ENCODE data around the gene RDH5. TPM values are rescaled to one million over a fixed set of nuclear protein-coding genes. Genes with fewer than 3 reads are reported as not detected.

RDH5 gene
- total RNA-seq, result 10 to 100 TPM in 5 of 7 donors, 1 to 10 TPM in 2; 7.4 to 17.4 (median 15.5) TPM
- 10 to 100 TPM in 1 of 3 donors, 1 to 10 TPM in 2; 4.7 to 12.1 (median 9.9) TPM for polyA plus RNA-seq
- long read RNA-seq, donor 1, partial matches to known transcripts, result 767 of 775 reads
- long read RNA-seq, donor 1, other reads (novel, unspliced or antisense), result 5 of 775 reads
- long read RNA-seq, donor 2, result 0 reads

GRCh38 chr12:55720071-55720564 lies at the start of gene RDH5:
Gene RDH5, plus strand, starts transcription at chr12:55720393. Its CDS starts 792 bp downstream, at chr12:55721185.
- Histone ChIP-seq H3K4me1 (peaks cover 41 to 96% (median 74%) of the 10 kb centered on the region in 6 donors), H3K4me3 (no peak within 1 kb of the TSS), H3K27me3 (replicated peaks in 1 of 7) (no peaks in the 10 kb centered on the region), H3K9me3 (no peaks in the 10 kb centered on the region), H3K27ac (peak within 1 kb of the TSS in 6 of 8 donors; percentile 32 to 73 (median 55)), H3K36me3 (peaks cover 0 to 76% (median 28%) of the 10 kb centered on the region in 6 donors)
- DNase-seq, result peak; percentile 65
- TF ChIP-seq POLR2A (IDR thresholded peaks at IDR 0.05), result no peak
- TF ChIP-seq POLR2AphosphoS5 (IDR thresholded peaks at IDR 0.05), result peak in 1 of 3 donors; percentile 45
- WGBS, 5 donors, result 68 to 89% (median 84%) methylated on average over 6 of the region's 6 CpGs
- intact Hi-C loops (cut with DNase I; ENCODE audit: low total_unique reads), result no loop called here

GRCh38 chr12:55671746-55672145 lies 48.4 kb upstream of the RDH5 start:
- 64 to 76% (median 69%) methylated on average over 4 of the region's 4 CpGs for WGBS, 5 donors

GRCh38 chr12:55673638-55674037 lies 46.6 kb upstream of the RDH5 start:
- Histone ChIP-seq H3K36me3 (no peaks in the 10 kb centered on the region), H3K27me3 (replicated peaks in 1 of 7) (no peaks in the 10 kb centered on the region), H3K27ac (peak overlapping the region; percentile 30 to 85 (median 75)), H3K4me3 (no peak overlapping the region), H3K9me3 (no peaks in the 10 kb centered on the region), H3K4me1 (peaks cover 0 to 23% (median 6%) of the 10 kb centered on the region in 6 donors)
- peak in 1 of 3 donors; percentile 18 for TF ChIP-seq POLR2AphosphoS5 (IDR thresholded peaks at IDR 0.05)
- no peak for TF ChIP-seq POLR2A (IDR thresholded peaks at IDR 0.05)
- no peak for TF ChIP-seq CTCF (IDR thresholded peaks at IDR 0.05 in 8 of 11, conservative IDR thresholded peaks at IDR 0.05 in 3 of 11)
- DNase-seq, result no peak
- intact Hi-C loops (cut with DNase I; ENCODE audit: low total_unique reads), result no loop called here

More at GRCh38 chr12:55671746-55672145, 48.4 kb upstream of the RDH5 start:
- no peaks in the 10 kb centered on the region for H3K9me3 ChIP-seq
- intact Hi-C loops (cut with DNase I; ENCODE audit: low total_unique reads), result no loop called here
- TF ChIP-seq CTCF (IDR thresholded peaks at IDR 0.05 in 8 of 11, conservative IDR thresholded peaks at IDR 0.05 in 3 of 11) (no peak), POLR2A (IDR thresholded peaks at IDR 0.05) (no peak), POLR2AphosphoS5 (IDR thresholded peaks at IDR 0.05) (no peak)
- no peak overlapping the region for H3K4me3 ChIP-seq
- no peak overlapping the region for H3K27ac ChIP-seq
- H3K27me3 ChIP-seq (replicated peaks in 1 of 7), result no peaks in the 10 kb centered on the region
- DNase-seq, result no peak
- H3K36me3 ChIP-seq, result no peaks in the 10 kb centered on the region
- peaks cover 0 to 23% (median 6%) of the 10 kb centered on the region in 6 donors for H3K4me1 ChIP-seq

GRCh38 chr12:55675666-55676065 lies 44.5 kb upstream of the RDH5 start:
- no peak for DNase-seq
- Histone ChIP-seq H3K36me3 (no peaks in the 10 kb centered on the region), H3K9me3 (no peaks in the 10 kb centered on the region), H3K27ac (peak overlapping the region in 4 of 8 donors; percentile 22 to 85 (median 70)), H3K4me1 (peaks cover 0 to 24% (median 6%) of the 10 kb centered on the region in 6 donors), H3K4me3 (no peak overlapping the region), H3K27me3 (replicated peaks in 1 of 7) (no peaks in the 10 kb centered on the region)
- TF ChIP-seq POLR2A (IDR thresholded peaks at IDR 0.05) (no peak), CTCF (IDR thresholded peaks at IDR 0.05 in 8 of 11, conservative IDR thresholded peaks at IDR 0.05 in 3 of 11) (no peak), POLR2AphosphoS5 (IDR thresholded peaks at IDR 0.05) (no peak)
- intact Hi-C loops (cut with DNase I; ENCODE audit: low total_unique reads), result no loop called here
- WGBS, 5 donors, result 64 to 87% (median 75%) methylated on average over 8 of the region's 8 CpGs
